OCI-LY3 (cell line): ENCODE results near the gene ZNF408.

Experiments
- H2AFZ ChIP-seq: fragments of 200-600, 300-600 bp; shearing (Covaris generic); 2 replicates; pipeline ENCODE4 v1.6.0; 2014; ENCODE audit warnings: antibody characterized with exemption, low read depth, low read length
- H3K27ac ChIP-seq: fragments of 200-600, 300-600 bp; sonication (generic); 2 replicates; pipeline ENCODE4 v1.5.1; 2014; ENCODE audit warnings: mild to moderate bottlenecking, low read length, moderate library complexity, mixed read lengths
- H3K27me3 ChIP-seq: fragments of 200-600, 300-600 bp; sonication (generic); 2 replicates; pipeline ENCODE4 v1.6.1; 2014; ENCODE audit warnings: low read depth, low read length, mixed read lengths
- H3K36me3 ChIP-seq: fragments of 200-600, 300-600 bp; sonication (generic); replicated peaks from 2 replicates; pipeline ENCODE3; 2014; ENCODE audit warnings: low read depth, low read length, mixed read lengths
- H3K4me1 ChIP-seq: fragments of 300-600, 200-600 bp; sonication (generic); 2 replicates; pipeline ENCODE4 v1.6.1; 2014; ENCODE audit warnings: low read length, mixed read lengths
- H3K4me2 ChIP-seq: fragments of 200-600, 300-600 bp; sonication (generic); 2 replicates; pipeline ENCODE4 v1.6.1; 2014; ENCODE audit warnings: low read length, mixed read lengths
- H3K4me3 ChIP-seq: fragments of 300-600, 200-600 bp; sonication (generic); 2 replicates; pipeline ENCODE4 v1.5.1; 2014; ENCODE audit warnings: antibody characterized with exemption, mild to moderate bottlenecking, low read length, moderate library complexity
- H3K79me2 ChIP-seq: fragments of 300-600, 200-600 bp; shearing (Covaris generic); 2 replicates; pipeline ENCODE4 v1.6.1; 2014; ENCODE audit warnings: mild to moderate bottlenecking, low read length, mixed read lengths
- H3K9ac ChIP-seq: fragments of 300-600, 200-600 bp; shearing (Covaris generic); 2 replicates; pipeline ENCODE4 v1.6.0; 2014; ENCODE audit warnings: mild to moderate bottlenecking, low read length, moderate library complexity
- H3K9me3 ChIP-seq: fragments of 200-600, 300-600 bp; shearing (Covaris generic); 2 replicates; pipeline ENCODE4 v1.6.1; 2014; ENCODE audit warnings: low read length, mixed read lengths; ENCODE audit not compliant: insufficient read depth
- H4K20me1 ChIP-seq: fragments of 200-600, 300-600 bp; sonication (generic); 2 replicates; pipeline ENCODE4 v1.6.1; 2016; ENCODE audit warnings: low read length, mixed read lengths; ENCODE audit not compliant: insufficient read depth
- EZH2phosphoT487 ChIP-seq: fragments of 200-600 bp; shearing (Covaris generic); IDR thresholded peaks from 2 replicates; pipeline ENCODE4 v1.6.1; 2018; ENCODE audit warnings: antibody characterized with exemption, mixed run types, low read depth
- TF ChIP-seq, protein P1 (sequence below): fragments of 200-600, 300-600 bp; sonication (generic); IDR thresholded peaks from 2 replicates; pipeline ENCODE4 v1.5.1; 2014; ENCODE audit warnings: antibody characterized with exemption, low read length, low read depth

ZNF408 gene

DNA sequence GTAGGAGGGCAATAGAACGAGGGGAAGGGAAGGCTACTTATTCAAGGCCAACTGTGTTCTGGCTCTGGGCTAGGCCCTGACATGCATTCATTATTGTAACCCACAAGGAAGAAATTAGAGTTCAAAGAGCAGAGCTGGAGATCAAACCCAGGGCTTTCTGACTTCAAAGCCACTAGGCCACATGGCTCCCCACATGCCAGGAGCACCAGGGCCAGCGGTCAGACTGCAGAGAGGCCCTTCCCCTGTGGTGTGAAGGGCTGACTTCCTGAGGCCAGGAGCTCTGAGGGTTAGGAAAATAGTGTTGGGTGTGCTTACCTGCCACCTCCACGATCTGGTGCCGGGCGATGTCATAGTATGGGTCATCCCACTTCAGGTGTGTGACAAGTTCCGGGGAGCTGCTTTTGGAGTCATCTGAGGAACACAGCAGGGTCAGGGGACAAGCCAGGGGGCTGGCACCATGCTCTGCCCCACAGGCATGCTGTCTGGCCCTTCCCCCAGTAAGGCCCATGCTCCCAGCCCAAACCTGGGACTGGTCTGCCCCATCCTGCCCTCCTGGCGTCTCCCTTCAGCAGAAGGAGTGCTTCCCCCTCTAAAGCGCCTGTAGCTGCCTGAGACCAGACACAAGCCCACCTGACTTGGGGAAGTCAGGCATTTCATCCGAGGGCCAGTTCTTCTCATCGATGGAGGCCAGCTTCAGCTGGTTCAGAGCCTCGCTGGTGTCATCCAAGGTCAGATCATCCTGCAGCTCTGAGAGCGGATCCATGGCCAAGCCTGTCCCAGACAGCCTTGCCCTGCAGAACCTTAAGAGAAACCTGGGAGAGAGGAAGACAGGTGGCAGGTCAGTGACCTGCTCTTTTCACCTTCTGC lies 5.3 kb upstream of the ZNF408 start:
- Histone ChIP-seq H3K4me3 (no peak overlapping the region), H3K27me3 (no peaks in the 10 kb centered on the region), H3K9ac (no peak overlapping the region), H3K4me1 (peaks cover 4% of the 10 kb centered on the region; the same call in 1 of the 2 replicates), H3K4me2 (no peak overlapping the region), H3K27ac (no peak overlapping the region), H3K79me2 (peaks cover 16% of the 10 kb centered on the region), H4K20me1 (0 out of 2 replicates have a peak, but pooled peaks cover 3% of the 10 kb centered on the region), H2AFZ (no peak overlapping the region), H3K9me3 (no peaks in the 10 kb centered on the region), H3K36me3 (peaks cover 9% of the 10 kb centered on the region)
- TF ChIP-seq EZH2phosphoT487: no peak
- TF ChIP-seq, protein P1, sequence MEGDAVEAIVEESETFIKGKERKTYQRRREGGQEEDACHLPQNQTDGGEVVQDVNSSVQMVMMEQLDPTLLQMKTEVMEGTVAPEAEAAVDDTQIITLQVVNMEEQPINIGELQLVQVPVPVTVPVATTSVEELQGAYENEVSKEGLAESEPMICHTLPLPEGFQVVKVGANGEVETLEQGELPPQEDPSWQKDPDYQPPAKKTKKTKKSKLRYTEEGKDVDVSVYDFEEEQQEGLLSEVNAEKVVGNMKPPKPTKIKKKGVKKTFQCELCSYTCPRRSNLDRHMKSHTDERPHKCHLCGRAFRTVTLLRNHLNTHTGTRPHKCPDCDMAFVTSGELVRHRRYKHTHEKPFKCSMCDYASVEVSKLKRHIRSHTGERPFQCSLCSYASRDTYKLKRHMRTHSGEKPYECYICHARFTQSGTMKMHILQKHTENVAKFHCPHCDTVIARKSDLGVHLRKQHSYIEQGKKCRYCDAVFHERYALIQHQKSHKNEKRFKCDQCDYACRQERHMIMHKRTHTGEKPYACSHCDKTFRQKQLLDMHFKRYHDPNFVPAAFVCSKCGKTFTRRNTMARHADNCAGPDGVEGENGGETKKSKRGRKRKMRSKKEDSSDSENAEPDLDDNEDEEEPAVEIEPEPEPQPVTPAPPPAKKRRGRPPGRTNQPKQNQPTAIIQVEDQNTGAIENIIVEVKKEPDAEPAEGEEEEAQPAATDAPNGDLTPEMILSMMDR: no peak

DNA sequence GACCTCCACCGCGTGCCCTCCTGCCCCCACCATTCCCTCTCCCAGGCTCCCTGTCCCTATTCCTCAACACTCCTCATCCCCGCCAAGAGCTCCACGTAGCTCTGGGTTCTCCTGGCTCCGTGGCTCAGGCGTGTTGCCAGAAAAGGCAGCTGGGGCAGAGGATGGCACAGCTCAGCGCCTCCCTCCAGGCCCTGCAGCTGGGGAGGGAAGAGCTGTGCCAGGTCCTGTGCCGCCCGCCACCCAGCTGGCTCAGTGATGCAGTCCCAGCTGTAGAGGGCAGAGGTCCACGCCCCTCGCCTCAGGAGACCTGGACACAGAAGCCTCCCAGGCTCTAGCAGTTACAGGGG lies 4.6 kb upstream of the ZNF408 start:
- Histone ChIP-seq H3K4me1 (peaks cover 4% of the 10 kb centered on the region; the same call in 1 of the 2 replicates), H3K36me3 (peaks cover 9% of the 10 kb centered on the region), H3K9ac (no peak overlapping the region), H3K27ac (no peak overlapping the region), H3K27me3 (no peaks in the 10 kb centered on the region), H3K4me2 (no peak overlapping the region), H3K4me3 (no peak overlapping the region), H4K20me1 (0 out of 2 replicates have a peak, but pooled peaks cover 3% of the 10 kb centered on the region), H3K79me2 (peaks cover 20% of the 10 kb centered on the region), H3K9me3 (no peaks in the 10 kb centered on the region), H2AFZ (no peak overlapping the region)
- TF ChIP-seq EZH2phosphoT487: no peak
- TF ChIP-seq, protein P1: no peak

DNA sequence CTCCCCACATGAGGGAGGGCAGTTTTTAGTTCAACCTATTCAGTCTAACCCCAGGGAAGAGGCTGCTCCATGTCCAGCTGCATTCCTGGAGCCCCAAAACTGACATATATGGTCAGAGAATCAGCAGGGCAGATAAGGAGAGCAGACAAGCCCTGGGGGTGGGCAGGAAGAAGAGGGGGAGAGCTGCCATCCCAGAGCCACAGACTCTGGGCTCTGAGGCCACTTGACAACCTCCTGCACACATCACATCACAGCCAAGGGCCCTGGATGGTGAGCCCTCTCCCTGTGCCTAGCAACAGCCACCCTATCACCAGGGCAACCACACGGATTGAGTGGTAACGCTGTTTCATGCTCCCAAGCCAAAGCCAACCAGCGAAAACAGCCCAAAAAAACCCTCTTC lies 3.5 kb upstream of the ZNF408 start:
- Histone ChIP-seq H2AFZ (no peak overlapping the region), H3K9me3 (no peaks in the 10 kb centered on the region), H3K27me3 (no peaks in the 10 kb centered on the region), H3K27ac (no peak overlapping the region), H3K79me2 (peaks cover 29% of the 10 kb centered on the region), H4K20me1 (0 out of 2 replicates have a peak, but pooled peaks cover 3% of the 10 kb centered on the region), H3K36me3 (peaks cover 10% of the 10 kb centered on the region), H3K4me2 (no peak overlapping the region), H3K4me1 (peaks cover 7% of the 10 kb centered on the region; the same call in 1 of the 2 replicates), H3K4me3 (no peak overlapping the region), H3K9ac (no peak overlapping the region)
- TF ChIP-seq EZH2phosphoT487: no peak
- TF ChIP-seq, protein P1: no peak

DNA sequence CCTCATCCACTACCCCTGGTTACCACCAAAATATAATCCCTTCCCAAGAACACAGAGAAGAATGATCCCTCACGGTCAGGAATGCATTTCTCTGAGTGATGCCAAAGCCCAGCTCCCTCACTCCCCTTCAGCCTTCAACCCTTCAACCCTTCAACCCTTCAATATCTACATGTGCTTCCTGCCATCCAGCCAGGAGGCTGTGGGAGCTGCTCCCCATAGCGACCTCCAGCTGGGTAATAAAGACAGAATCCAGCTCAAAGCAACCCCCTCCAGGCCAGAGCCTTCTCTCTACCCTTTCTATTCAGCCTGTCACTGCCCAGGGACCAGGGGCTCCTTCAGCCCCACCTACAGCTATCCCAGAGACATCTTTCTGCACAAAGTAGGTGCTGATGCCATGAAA lies 3.1 kb upstream of the ZNF408 start:
- Histone ChIP-seq H3K27me3 (no peaks in the 10 kb centered on the region), H3K4me2 (no peak overlapping the region), H2AFZ (no peak overlapping the region), H3K4me3 (no peak overlapping the region), H3K79me2 (peaks cover 34% of the 10 kb centered on the region), H3K9ac (no peak overlapping the region), H3K4me1 (peaks cover 7% of the 10 kb centered on the region; the same call in 1 of the 2 replicates), H3K27ac (no peak overlapping the region), H4K20me1 (0 out of 2 replicates have a peak, but pooled peaks cover 3% of the 10 kb centered on the region), H3K9me3 (no peaks in the 10 kb centered on the region), H3K36me3 (peaks cover 14% of the 10 kb centered on the region)
- no peak for TF ChIP-seq EZH2phosphoT487
- TF ChIP-seq, protein P1: no peak
